PFSK-1 (cell line): Measurements from ENCODE around the gene KCNIP4.

Experiments
- FOXP2 ChIP-seq: optimal IDR thresholded peaks from 2 replicates; pipeline ENCODE3; 2011; ENCODE audit warnings: borderline replicate concordance, control low read depth, inconsistent platforms; ENCODE audit not compliant: insufficient read depth; ENCODE audit errors: extremely low read length, extremely low read depth
- POLR2AphosphoS5 ChIP-seq: IDR thresholded peaks from 2 replicates; pipeline ENCODE4 v1.6.1; 2012; ENCODE audit warnings: low read depth, mild to moderate bottlenecking, control low read depth, low read length, moderate library complexity
- SIN3A ChIP-seq: IDR thresholded peaks from 2 replicates; pipeline ENCODE4 v1.6.1; 2012; ENCODE audit warnings: mild to moderate bottlenecking, low read length, moderate library complexity, borderline replicate concordance; ENCODE audit not compliant: insufficient read depth
- TAF1 ChIP-seq: IDR thresholded peaks from 2 replicates; pipeline ENCODE4 v1.6.1; 2012; ENCODE audit warnings: low read length, control low read depth, borderline replicate concordance; ENCODE audit not compliant: insufficient read depth
- TF ChIP-seq, protein P1 (sequence below), 2 experiments: IDR thresholded peaks; 2 replicates each; pipeline versions ENCODE4 v1.6.1 to v1.8.0; 2011 to 2012; ENCODE audit warnings: low read depth in 2 of 2, low read length in 2 of 2, control low read depth in 1 of 2, inconsistent platforms in 1 of 2, mild to moderate bottlenecking in 1 of 2, moderate library complexity in 1 of 2; ENCODE audit not compliant: insufficient read depth in 1 of 2

The KCNIP4 gene

GRCh38 chr4:21203416-21203815 is 745.2 kb downstream of the KCNIP4 start:
- TF ChIP-seq, protein P1, sequence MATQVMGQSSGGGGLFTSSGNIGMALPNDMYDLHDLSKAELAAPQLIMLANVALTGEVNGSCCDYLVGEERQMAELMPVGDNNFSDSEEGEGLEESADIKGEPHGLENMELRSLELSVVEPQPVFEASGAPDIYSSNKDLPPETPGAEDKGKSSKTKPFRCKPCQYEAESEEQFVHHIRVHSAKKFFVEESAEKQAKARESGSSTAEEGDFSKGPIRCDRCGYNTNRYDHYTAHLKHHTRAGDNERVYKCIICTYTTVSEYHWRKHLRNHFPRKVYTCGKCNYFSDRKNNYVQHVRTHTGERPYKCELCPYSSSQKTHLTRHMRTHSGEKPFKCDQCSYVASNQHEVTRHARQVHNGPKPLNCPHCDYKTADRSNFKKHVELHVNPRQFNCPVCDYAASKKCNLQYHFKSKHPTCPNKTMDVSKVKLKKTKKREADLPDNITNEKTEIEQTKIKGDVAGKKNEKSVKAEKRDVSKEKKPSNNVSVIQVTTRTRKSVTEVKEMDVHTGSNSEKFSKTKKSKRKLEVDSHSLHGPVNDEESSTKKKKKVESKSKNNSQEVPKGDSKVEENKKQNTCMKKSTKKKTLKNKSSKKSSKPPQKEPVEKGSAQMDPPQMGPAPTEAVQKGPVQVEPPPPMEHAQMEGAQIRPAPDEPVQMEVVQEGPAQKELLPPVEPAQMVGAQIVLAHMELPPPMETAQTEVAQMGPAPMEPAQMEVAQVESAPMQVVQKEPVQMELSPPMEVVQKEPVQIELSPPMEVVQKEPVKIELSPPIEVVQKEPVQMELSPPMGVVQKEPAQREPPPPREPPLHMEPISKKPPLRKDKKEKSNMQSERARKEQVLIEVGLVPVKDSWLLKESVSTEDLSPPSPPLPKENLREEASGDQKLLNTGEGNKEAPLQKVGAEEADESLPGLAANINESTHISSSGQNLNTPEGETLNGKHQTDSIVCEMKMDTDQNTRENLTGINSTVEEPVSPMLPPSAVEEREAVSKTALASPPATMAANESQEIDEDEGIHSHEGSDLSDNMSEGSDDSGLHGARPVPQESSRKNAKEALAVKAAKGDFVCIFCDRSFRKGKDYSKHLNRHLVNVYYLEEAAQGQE (IDR thresholded peaks at IDR 0.05; ENCODE audit: insufficient read depth in 1 of 2, low read depth in 2 of 2, low read length in 2 of 2) = no peak
- TF ChIP-seq FOXP2 = no peak
- no peak for TF ChIP-seq POLR2AphosphoS5
- no peak for TF ChIP-seq SIN3A
- no peak for TF ChIP-seq TAF1

DNA sequence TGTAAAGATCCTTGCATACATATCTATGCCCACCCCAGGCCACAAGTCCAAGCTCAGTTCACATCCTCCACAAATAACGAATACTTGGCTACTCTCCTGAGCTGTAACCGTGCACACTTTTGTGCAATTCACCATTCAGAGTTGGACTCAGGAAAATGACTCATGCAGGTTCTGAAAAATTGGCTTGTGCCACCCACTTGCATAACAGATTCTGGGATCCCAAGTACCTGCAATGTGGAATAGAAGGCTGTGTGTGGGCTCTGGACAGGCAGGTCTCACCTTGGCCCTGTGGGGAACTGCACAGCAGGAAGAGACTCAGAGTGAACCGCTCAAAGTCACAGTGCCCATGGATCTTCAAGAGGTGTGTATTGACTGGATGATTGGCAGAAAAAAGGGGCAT is 745.6 kb downstream of the KCNIP4 start:
- TF ChIP-seq SIN3A = no peak
- no peak for TF ChIP-seq POLR2AphosphoS5
- TF ChIP-seq FOXP2 = no peak
- TF ChIP-seq TAF1 = no peak
- TF ChIP-seq, protein P1 (IDR thresholded peaks at IDR 0.05; ENCODE audit: insufficient read depth in 1 of 2, low read depth in 2 of 2, low read length in 2 of 2) = no peak

- TF ChIP-seq SIN3A (no peak), TAF1 (no peak), FOXP2 (no peak), POLR2AphosphoS5 (no peak)
- TF ChIP-seq, protein P1 (IDR thresholded peaks at IDR 0.05; ENCODE audit: insufficient read depth in 1 of 2, low read depth in 2 of 2, low read length in 2 of 2) = no peak
These were observed 749.9 kb downstream of the KCNIP4 start for GRCh38 chr4:21198683-21199082.

- TF ChIP-seq POLR2AphosphoS5 = no peak
- TF ChIP-seq TAF1 = no peak
- TF ChIP-seq, protein P1 (IDR thresholded peaks at IDR 0.05; ENCODE audit: insufficient read depth in 1 of 2, low read depth in 2 of 2, low read length in 2 of 2) = no peak
- no peak for TF ChIP-seq SIN3A
- TF ChIP-seq FOXP2 = no peak
These were observed 752.9 kb downstream of the KCNIP4 start for GRCh38 chr4:21195682-21196081.

GRCh38 chr4:21192367-21192766 is 756.2 kb downstream of the KCNIP4 start:
- TF ChIP-seq, protein P1 (IDR thresholded peaks at IDR 0.05; ENCODE audit: insufficient read depth in 1 of 2, low read depth in 2 of 2, low read length in 2 of 2) = no peak
- no peak for TF ChIP-seq TAF1
- TF ChIP-seq FOXP2 = no peak
- no peak for TF ChIP-seq SIN3A
- TF ChIP-seq POLR2AphosphoS5 = no peak
